GM23338 (cell line): ENCODE results near the gene HSPBAP1. TPM values are rescaled to one million over a fixed set of nuclear protein-coding genes. Genes with fewer than 3 reads are reported as not detected.

Experiments used
- ATAC-seq: fragments of 200-7000 bp; cut with Tn5 transposase; 3 replicates; pipeline ENCODE4 v1.9.1; 2020
- DNase-seq: peaks from one replicate; pipeline ENCODE4 v3.0.0-alpha.2; 2015; ENCODE audit warnings: low spot score
- H2AFZ ChIP-seq: fragments of 200-600 bp; sonication (generic); 2 replicates; pipeline ENCODE4 v1.8.0; 2016; ENCODE audit warnings: antibody characterized with exemption, mild to moderate bottlenecking, moderate library complexity
- H3F3A ChIP-seq: fragments of 200-600 bp; sonication (generic); replicated peaks from 2 replicates; pipeline ENCODE4 v1.8.0; 2017; ENCODE audit warnings: antibody characterized with exemption, mixed run types, low read depth
- H3K27ac ChIP-seq: fragments of 200-600 bp; sonication (generic); 2 replicates; pipeline ENCODE4 v1.6.1; 2016; ENCODE audit warnings: low read depth
- H3K27me3 ChIP-seq: fragments of 200-600 bp; sonication (generic); 2 replicates; pipeline ENCODE4 v1.8.0; 2016; ENCODE audit warnings: mild to moderate bottlenecking, mixed run types, moderate library complexity; ENCODE audit not compliant: insufficient read depth
- H3K36me3 ChIP-seq: fragments of 200-600 bp; sonication (generic); 2 replicates; pipeline ENCODE4 v1.8.0; 2016; ENCODE audit warnings: mild to moderate bottlenecking; ENCODE audit not compliant: insufficient read depth
- H3K4me1 ChIP-seq: fragments of 200-600 bp; sonication (generic); 2 replicates; pipeline ENCODE4 v1.8.0; 2016; ENCODE audit warnings: mild to moderate bottlenecking, moderate library complexity; ENCODE audit not compliant: insufficient read depth
- H3K4me2 ChIP-seq: fragments of 200-600 bp; sonication (generic); 2 replicates; pipeline ENCODE4 v1.7.1; 2017; ENCODE audit warnings: mixed run types
- H3K4me3 ChIP-seq: fragments of 200-600 bp; sonication (generic); 2 replicates; pipeline ENCODE4 v1.6.1; 2016; ENCODE audit warnings: mixed run types
- H3K79me2 ChIP-seq: fragments of 200-600 bp; sonication (generic); replicated peaks from 2 replicates; pipeline ENCODE4 v1.8.0; 2017; ENCODE audit warnings: mild to moderate bottlenecking; ENCODE audit not compliant: insufficient read depth
- H3K9me2 ChIP-seq: fragments of 200-600 bp; sonication (generic); 2 replicates; pipeline ENCODE4 v1.8.0; 2017; ENCODE audit not compliant: insufficient read depth
- H4K20me1 ChIP-seq: fragments of 200-600 bp; sonication (generic); replicated peaks from 2 replicates; pipeline ENCODE4 v1.8.0; 2017; ENCODE audit warnings: mild to moderate bottlenecking; ENCODE audit not compliant: insufficient read depth
- H3K27ac Mint-ChIP-seq: 2 replicates; pipeline ENCODE4 v1.8.0; 2020; ENCODE audit warnings: inconsistent platforms, mild to moderate bottlenecking, moderate library complexity, mixed read lengths
- H3K27me3 Mint-ChIP-seq: 3 replicates; pipeline ENCODE4 v1.8.0; 2022; ENCODE audit warnings: low read depth, mild to moderate bottlenecking, moderate library complexity, mixed read lengths, inconsistent platforms; ENCODE audit not compliant: insufficient read depth, poor library complexity
- H3K36me3 Mint-ChIP-seq: 3 replicates; pipeline ENCODE4 v1.8.0; 2021; ENCODE audit warnings: low read depth, mild to moderate bottlenecking, inconsistent platforms, moderate library complexity, mixed read lengths
- H3K4me1 Mint-ChIP-seq: 3 replicates; pipeline ENCODE4 v1.8.0; 2020; ENCODE audit warnings: mild to moderate bottlenecking, inconsistent platforms, mixed read lengths
- H3K4me3 Mint-ChIP-seq: 3 replicates; pipeline ENCODE4 v1.8.0; 2021; ENCODE audit warnings: moderate library complexity, mild to moderate bottlenecking, inconsistent platforms, mixed read lengths
- H3K9me3 Mint-ChIP-seq: 3 replicates; pipeline ENCODE4 v1.8.0; 2020; ENCODE audit warnings: moderate library complexity, mild to moderate bottlenecking, inconsistent platforms, mixed read lengths
- CREB1 ChIP-seq: fragments of 250-450 bp; sonication (Bioruptor Pico); IDR thresholded peaks from 2 replicates; pipeline ENCODE4 v1.5.0; 2020; ENCODE audit warnings: low read depth, mild to moderate bottlenecking, moderate library complexity
- NANOG ChIP-seq: IDR thresholded peaks from 2 replicates; pipeline ENCODE4 v1.6.1; 2016; ENCODE audit warnings: antibody characterized with exemption, borderline replicate concordance
- POLR2AphosphoS5 ChIP-seq: IDR thresholded peaks from 2 replicates; pipeline ENCODE4 v1.6.1; 2016; ENCODE audit warnings: antibody characterized with exemption, low read depth
- ZNF331 ChIP-seq: fragments of 250-450 bp; sonication (Bioruptor Pico); IDR thresholded peaks from 2 replicates; pipeline ENCODE4 v1.5.0; 2020; ENCODE audit warnings: low read depth, mild to moderate bottlenecking, moderate library complexity
- polyA plus RNA-seq: library from polyadenylated mRNA; unstranded; fragments of >200 nt; fragmentation: Nextera tagmentation; extraction: Ambion mirVana; gene quantifications from 2 replicates; pipeline ENCODE4 v1.2.1, GENCODE V29; 2016
- total RNA-seq: library from RNA; depleted of rRNA; stranded (reverse); fragments of >200 nt; shearing (Covaris generic); gene quantifications from 2 replicates; pipeline ENCODE4 v1.2.3, GENCODE V29; 2014
- TF ChIP-seq, protein P1 (sequence below): fragments of 250-450 bp; sonication (Bioruptor Pico); IDR thresholded peaks from 2 replicates; pipeline ENCODE4 v1.5.0; 2020; ENCODE audit warnings: mild to moderate bottlenecking, moderate library complexity
- TF ChIP-seq, protein P2 (sequence below), 2 experiments: fragments of 200-600 bp in 1 of 2; sonication (generic) in 1 of 2; conservative IDR thresholded peaks; 2 replicates each; pipeline versions ENCODE4 v1.5.1 to v1.6.1; 2016 to 2017; ENCODE audit warnings: antibody characterized with exemption in 2 of 2, low read depth in 2 of 2, mild to moderate bottlenecking in 2 of 2, moderate library complexity in 1 of 2

Gene HSPBAP1
- total and polyA plus RNA-seq, 2 experiments from 2014 or later, result 8.0 to 11.7 TPM

DNA sequence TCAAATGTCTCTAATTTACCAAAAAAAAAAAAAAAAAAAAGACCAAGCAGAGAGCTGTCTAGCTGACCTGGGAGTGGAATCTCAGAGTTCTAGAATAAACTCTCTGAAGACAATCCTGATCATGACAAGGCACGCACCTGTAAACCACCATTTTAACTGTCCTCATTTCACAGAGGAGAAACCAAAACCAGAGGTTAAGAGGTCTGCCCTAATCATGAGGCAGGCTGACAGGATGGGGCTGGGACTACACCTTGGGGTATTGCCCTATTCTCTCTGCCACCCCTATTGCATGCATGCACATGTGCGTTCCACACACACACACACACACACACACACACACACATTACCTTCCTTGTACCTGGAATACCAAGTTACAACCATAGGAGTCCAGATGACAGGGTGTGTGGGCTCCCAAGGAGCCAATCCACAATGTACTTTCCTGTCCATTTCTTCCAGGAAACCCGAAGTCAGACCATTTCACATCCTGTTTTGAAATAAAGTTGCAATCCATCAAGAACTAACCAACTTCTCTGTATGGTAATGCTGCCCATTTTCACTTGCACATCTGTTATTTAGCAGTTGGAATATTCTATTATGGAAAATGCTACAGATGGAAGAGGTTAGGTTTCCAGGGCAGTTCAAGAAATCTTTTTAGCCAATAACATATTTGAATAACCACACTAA lies 34.6 kb downstream of the HSPBAP1 start:
- Mint-ChIP-seq H3K4me3 (no peak overlapping the region), H3K9me3 (no peaks in the 10 kb centered on the region)
- TF ChIP-seq, protein P1, sequence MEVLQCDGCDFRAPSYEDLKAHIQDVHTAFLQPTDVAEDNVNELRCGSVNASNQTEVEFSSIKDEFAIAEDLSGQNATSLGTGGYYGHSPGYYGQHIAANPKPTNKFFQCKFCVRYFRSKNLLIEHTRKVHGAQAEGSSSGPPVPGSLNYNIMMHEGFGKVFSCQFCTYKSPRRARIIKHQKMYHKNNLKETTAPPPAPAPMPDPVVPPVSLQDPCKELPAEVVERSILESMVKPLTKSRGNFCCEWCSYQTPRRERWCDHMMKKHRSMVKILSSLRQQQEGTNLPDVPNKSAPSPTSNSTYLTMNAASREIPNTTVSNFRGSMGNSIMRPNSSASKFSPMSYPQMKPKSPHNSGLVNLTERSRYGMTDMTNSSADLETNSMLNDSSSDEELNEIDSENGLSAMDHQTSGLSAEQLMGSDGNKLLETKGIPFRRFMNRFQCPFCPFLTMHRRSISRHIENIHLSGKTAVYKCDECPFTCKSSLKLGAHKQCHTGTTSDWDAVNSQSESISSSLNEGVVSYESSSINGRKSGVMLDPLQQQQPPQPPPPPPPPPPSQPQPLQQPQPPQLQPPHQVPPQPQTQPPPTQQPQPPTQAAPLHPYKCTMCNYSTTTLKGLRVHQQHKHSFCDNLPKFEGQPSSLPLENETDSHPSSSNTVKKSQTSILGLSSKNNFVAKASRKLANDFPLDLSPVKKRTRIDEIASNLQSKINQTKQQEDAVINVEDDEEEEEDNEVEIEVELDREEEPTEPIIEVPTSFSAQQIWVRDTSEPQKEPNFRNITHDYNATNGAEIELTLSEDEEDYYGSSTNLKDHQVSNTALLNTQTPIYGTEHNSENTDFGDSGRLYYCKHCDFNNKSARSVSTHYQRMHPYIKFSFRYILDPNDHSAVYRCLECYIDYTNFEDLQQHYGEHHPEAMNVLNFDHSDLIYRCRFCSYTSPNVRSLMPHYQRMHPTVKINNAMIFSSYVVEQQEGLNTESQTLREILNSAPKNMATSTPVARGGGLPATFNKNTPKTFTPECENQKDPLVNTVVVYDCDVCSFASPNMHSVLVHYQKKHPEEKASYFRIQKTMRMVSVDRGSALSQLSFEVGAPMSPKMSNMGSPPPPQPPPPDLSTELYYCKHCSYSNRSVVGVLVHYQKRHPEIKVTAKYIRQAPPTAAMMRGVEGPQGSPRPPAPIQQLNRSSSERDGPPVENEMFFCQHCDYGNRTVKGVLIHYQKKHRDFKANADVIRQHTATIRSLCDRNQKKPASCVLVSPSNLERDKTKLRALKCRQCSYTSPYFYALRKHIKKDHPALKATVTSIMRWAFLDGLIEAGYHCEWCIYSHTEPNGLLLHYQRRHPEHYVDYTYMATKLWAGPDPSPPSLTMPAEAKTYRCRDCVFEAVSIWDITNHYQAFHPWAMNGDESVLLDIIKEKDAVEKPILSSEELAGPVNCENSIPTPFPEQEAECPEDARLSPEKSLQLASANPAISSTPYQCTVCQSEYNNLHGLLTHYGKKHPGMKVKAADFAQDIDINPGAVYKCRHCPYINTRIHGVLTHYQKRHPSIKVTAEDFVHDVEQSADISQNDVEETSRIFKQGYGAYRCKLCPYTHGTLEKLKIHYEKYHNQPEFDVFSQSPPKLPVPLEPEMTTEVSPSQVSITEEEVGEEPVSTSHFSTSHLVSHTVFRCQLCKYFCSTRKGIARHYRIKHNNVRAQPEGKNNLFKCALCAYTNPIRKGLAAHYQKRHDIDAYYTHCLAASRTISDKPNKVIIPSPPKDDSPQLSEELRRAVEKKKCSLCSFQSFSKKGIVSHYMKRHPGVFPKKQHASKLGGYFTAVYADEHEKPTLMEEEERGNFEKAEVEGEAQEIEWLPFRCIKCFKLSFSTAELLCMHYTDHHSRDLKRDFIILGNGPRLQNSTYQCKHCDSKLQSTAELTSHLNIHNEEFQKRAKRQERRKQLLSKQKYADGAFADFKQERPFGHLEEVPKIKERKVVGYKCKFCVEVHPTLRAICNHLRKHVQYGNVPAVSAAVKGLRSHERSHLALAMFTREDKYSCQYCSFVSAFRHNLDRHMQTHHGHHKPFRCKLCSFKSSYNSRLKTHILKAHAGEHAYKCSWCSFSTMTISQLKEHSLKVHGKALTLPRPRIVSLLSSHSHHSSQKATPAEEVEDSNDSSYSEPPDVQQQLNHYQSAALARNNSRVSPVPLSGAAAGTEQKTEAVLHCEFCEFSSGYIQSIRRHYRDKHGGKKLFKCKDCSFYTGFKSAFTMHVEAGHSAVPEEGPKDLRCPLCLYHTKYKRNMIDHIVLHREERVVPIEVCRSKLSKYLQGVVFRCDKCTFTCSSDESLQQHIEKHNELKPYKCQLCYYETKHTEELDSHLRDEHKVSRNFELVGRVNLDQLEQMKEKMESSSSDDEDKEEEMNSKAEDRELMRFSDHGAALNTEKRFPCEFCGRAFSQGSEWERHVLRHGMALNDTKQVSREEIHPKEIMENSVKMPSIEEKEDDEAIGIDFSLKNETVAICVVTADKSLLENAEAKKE (CRISPR knock-in tag), result no peak

DNA sequence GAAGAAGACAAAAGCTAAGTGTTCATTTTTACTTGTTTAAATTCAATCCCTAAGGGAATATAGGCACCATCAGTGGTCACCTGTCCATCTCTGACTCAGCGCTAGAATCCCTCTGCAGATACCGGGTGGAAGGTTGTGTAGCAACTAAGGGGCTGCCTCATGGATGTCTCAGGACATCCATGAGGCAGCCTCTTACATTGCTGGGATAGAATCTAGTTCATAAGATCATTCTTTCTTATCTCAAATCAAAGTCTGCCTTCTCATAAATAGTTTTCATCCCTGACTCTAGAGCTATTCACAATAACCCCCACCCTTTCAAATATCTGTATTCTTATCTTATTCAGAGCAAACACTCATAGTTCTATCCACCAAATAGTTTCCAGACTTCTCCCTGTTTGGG lies 38.1 kb downstream of the HSPBAP1 start:
- Histone ChIP-seq H3K4me1 (peaks cover 4% of the 10 kb centered on the region; the same call in 1 of the 2 replicates), H3K9me2 (no peaks in the 10 kb centered on the region), H3F3A (no peaks in the 10 kb centered on the region), H3K27me3 (no peaks in the 10 kb centered on the region), H3K27ac (no peak overlapping the region), H3K36me3 (peaks cover 6% of the 10 kb centered on the region), H2AFZ (no peak overlapping the region), H3K4me3 (no peak overlapping the region), H3K4me2 (no peak overlapping the region), H3K79me2 (no peaks in the 10 kb centered on the region), H4K20me1 (no peaks in the 10 kb centered on the region; the same call in 1 of the 2 replicates)
- H3K9me3 Mint-ChIP-seq, result no peaks in the 10 kb centered on the region
- peaks cover 2% of the 10 kb centered on the region for H3K27me3 Mint-ChIP-seq
- DNase-seq (no peak), ATAC-seq (no peak)
- no peak overlapping the region for H3K27ac Mint-ChIP-seq
- H3K4me1 Mint-ChIP-seq, result peaks cover 8% of the 10 kb centered on the region
- H3K36me3 Mint-ChIP-seq, result peaks cover 10% of the 10 kb centered on the region; the same call in 2 of the 3 replicates
- no peak overlapping the region for H3K4me3 Mint-ChIP-seq
- TF ChIP-seq POLR2AphosphoS5 (no peak), NANOG (no peak), ZNF331 (CRISPR knock-in tag) (no peak), CREB1 (CRISPR knock-in tag) (no peak)
- TF ChIP-seq, protein P2, sequence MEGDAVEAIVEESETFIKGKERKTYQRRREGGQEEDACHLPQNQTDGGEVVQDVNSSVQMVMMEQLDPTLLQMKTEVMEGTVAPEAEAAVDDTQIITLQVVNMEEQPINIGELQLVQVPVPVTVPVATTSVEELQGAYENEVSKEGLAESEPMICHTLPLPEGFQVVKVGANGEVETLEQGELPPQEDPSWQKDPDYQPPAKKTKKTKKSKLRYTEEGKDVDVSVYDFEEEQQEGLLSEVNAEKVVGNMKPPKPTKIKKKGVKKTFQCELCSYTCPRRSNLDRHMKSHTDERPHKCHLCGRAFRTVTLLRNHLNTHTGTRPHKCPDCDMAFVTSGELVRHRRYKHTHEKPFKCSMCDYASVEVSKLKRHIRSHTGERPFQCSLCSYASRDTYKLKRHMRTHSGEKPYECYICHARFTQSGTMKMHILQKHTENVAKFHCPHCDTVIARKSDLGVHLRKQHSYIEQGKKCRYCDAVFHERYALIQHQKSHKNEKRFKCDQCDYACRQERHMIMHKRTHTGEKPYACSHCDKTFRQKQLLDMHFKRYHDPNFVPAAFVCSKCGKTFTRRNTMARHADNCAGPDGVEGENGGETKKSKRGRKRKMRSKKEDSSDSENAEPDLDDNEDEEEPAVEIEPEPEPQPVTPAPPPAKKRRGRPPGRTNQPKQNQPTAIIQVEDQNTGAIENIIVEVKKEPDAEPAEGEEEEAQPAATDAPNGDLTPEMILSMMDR (conservative IDR thresholded peaks at IDR 0.05; ENCODE audit: low read depth in 2 of 2), result no peak

More for the DNA sequence above, 34.6 kb downstream of the HSPBAP1 start:
- Mint-ChIP-seq H3K27me3 (peaks cover 2% of the 10 kb centered on the region), H3K36me3 (peaks cover 7% of the 10 kb centered on the region; the same call in 2 of the 3 replicates), H3K27ac (no peak overlapping the region), H3K4me1 (peaks cover 17% of the 10 kb centered on the region)
- H3F3A ChIP-seq, result no peaks in the 10 kb centered on the region
- H4K20me1 ChIP-seq, result no peaks in the 10 kb centered on the region
- no peaks in the 10 kb centered on the region for H3K9me2 ChIP-seq
- no peak overlapping the region for H3K4me3 ChIP-seq
- H3K4me1 ChIP-seq, result peaks cover 7% of the 10 kb centered on the region; the same call in 1 of the 2 replicates
- no peak overlapping the region for H3K27ac ChIP-seq
- ATAC-seq, result no peak
- no peak overlapping the region for H2AFZ ChIP-seq
- peaks cover 4% of the 10 kb centered on the region; the same call in 1 of the 2 replicates for H3K36me3 ChIP-seq
- H3K79me2 ChIP-seq, result no peaks in the 10 kb centered on the region
- DNase-seq, result no peak
- H3K4me2 ChIP-seq, result no peak overlapping the region
- H3K27me3 ChIP-seq, result no peaks in the 10 kb centered on the region
